Upper lobe of left lung (tissue), 6 donors: ENCODE data around the gene PPFIA2. TPM values are rescaled to one million over a fixed set of nuclear protein-coding genes. Genes with fewer than 3 reads are reported as not detected.

Experiments used
- ATAC-seq, 2 donors: fragments of 200-7000 bp; cut with Tn5 transposase; one replicate each; pipeline ENCODE4 v1.9.1; 2022; ENCODE audit warnings: mild to moderate bottlenecking in 2 of 2, moderate library complexity in 2 of 2; ENCODE audit not compliant: low FRiP score in 2 of 2
- DNase-seq, 2 donors: peaks; one replicate each; pipeline ENCODE4 v3.0.0-alpha.2; 2019 to 2020
- H3K27ac ChIP-seq, 4 donors: fragments of 200-600 bp; sonication (generic); one replicate each; pipeline ENCODE4 v1.5.1; 2016 to 2019
- H3K27me3 ChIP-seq, 4 donors: fragments of 200-600 bp; sonication (generic); one replicate each; pipeline ENCODE4 v1.5.1; 2017 to 2019
- H3K36me3 ChIP-seq, 4 donors: fragments of 200-600 bp; sonication (generic); one replicate each; pipeline ENCODE4 v1.5.1; 2016 to 2019
- H3K4me1 ChIP-seq, 4 donors: fragments of 200-600 bp; sonication (generic); one replicate each; pipeline ENCODE4 v1.5.1; 2018 to 2019
- H3K4me3 ChIP-seq, 4 donors: fragments of 200-600 bp; sonication (generic); one replicate each; pipeline ENCODE4 v1.5.1; 2017 to 2019; ENCODE audit warnings: mild to moderate bottlenecking in 2 of 4, moderate library complexity in 1 of 4
- H3K9me3 ChIP-seq, 4 donors: fragments of 200-600 bp; sonication (generic); one replicate each; pipeline ENCODE4 v1.5.1; 2018 to 2019
- CTCF ChIP-seq, 6 experiments: fragments of 450-650 bp in 4 of 6; fragments of 200-600 bp in 2 of 6; sonication (generic) in 2 of 6; IDR thresholded peaks; one replicate each; pipeline ENCODE4 v1.5.1; 2016 to 2019; ENCODE audit warnings: antibody characterized with exemption in 6 of 6
- EP300 ChIP-seq, 4 donors: sonication (generic); formaldehyde crosslinking; IDR thresholded peaks; one replicate each; pipeline ENCODE4 v1.5.1; 2017; ENCODE audit warnings: antibody characterized with exemption in 4 of 4, control low read depth in 2 of 4
- POLR2A ChIP-seq, 4 donors: fragments of 450-650 bp; IDR thresholded peaks; one replicate each; pipeline ENCODE4 v1.5.1; 2016 to 2017; ENCODE audit warnings: antibody characterized with exemption in 4 of 4, mild to moderate bottlenecking in 2 of 4
- POLR2AphosphoS5 ChIP-seq, 2 donors: sonication (generic); formaldehyde crosslinking; IDR thresholded peaks; one replicate each; pipeline ENCODE4 v1.5.1; 2017; ENCODE audit warnings: antibody characterized with exemption in 2 of 2
- WGBS, 2 donors: methylation state at CpG; one replicate each; pipeline ENCODE4 v1.1.5; 2017 to 2018; 5-methylcytosine and 5-hydroxymethylcytosine counted together
- total RNA-seq, 6 donors: library from RNA; depleted of rRNA in 4 of 6; stranded (reverse); fragments of >200 nt in 4 of 6; gene quantifications; one replicate each; pipeline versions ENCODE4 v1.1.0 to v1.2.1, GENCODE V29; 2016 to 2021
- donor health status: DM: no; HTN: no; CAD: no; lungs with moderate emphysema.
- donor health status: DM: no; HTN: yes; CAD: no; lungs with severe emphysema.

PPFIA2 gene
- total RNA-seq, 6 donors from 2014 or later: 1.3 to 7.3 (median 2.6) TPM

GRCh38 chr12:81492131-81492720 is 266.9 kb downstream of the PPFIA2 start:
- ATAC-seq: no peak
- WGBS, 2 donors: 58 to 60% methylated on average over 2 of the region's 2 CpGs
- H3K27me3 ChIP-seq: no peaks in the 10 kb centered on the region

GRCh38 chr12:81472934-81473333 is 286.2 kb downstream of the PPFIA2 start:
- H3K27ac ChIP-seq: no peak overlapping the region
- ATAC-seq (no peak), DNase-seq (no peak)
- no peak overlapping the region for H3K4me3 ChIP-seq
- no peaks in the 10 kb centered on the region for H3K36me3 ChIP-seq
- H3K27me3 ChIP-seq: no peaks in the 10 kb centered on the region
- WGBS, 2 donors: 88 to 92% methylated on average over 5 of the region's 5 CpGs
- TF ChIP-seq POLR2AphosphoS5 (IDR thresholded peaks at IDR 0.05) (no peak), POLR2A (IDR thresholded peaks at IDR 0.05) (no peak), EP300 (IDR thresholded peaks at IDR 0.05) (no peak), CTCF (IDR thresholded peaks at IDR 0.05) (no peak)
- H3K4me1 ChIP-seq: no peaks in the 10 kb centered on the region
- H3K9me3 ChIP-seq: no peaks in the 10 kb centered on the region

More at GRCh38 chr12:81492131-81492720, 266.9 kb downstream of the PPFIA2 start:
- DNase-seq: no peak
- no peak overlapping the region for H3K4me3 ChIP-seq
- H3K4me1 ChIP-seq: no peaks in the 10 kb centered on the region
- H3K36me3 ChIP-seq: no peaks in the 10 kb centered on the region
- no peaks in the 10 kb centered on the region for H3K9me3 ChIP-seq
- TF ChIP-seq EP300 (IDR thresholded peaks at IDR 0.05) (no peak), CTCF (IDR thresholded peaks at IDR 0.05) (no peak), POLR2AphosphoS5 (IDR thresholded peaks at IDR 0.05) (no peak), POLR2A (IDR thresholded peaks at IDR 0.05) (no peak)
- H3K27ac ChIP-seq: no peak overlapping the region

- no peak for TF ChIP-seq POLR2AphosphoS5 (IDR thresholded peaks at IDR 0.05)
- TF ChIP-seq POLR2A (IDR thresholded peaks at IDR 0.05): no peak
- no peak for TF ChIP-seq CTCF (IDR thresholded peaks at IDR 0.05)
- no peak for TF ChIP-seq EP300 (IDR thresholded peaks at IDR 0.05)
- ATAC-seq: no peak
- H3K36me3 ChIP-seq: no peaks in the 10 kb centered on the region
- no peak for DNase-seq
- no peak overlapping the region for H3K27ac ChIP-seq
- no peaks in the 10 kb centered on the region for H3K9me3 ChIP-seq
- H3K27me3 ChIP-seq: no peaks in the 10 kb centered on the region
- no peaks in the 10 kb centered on the region for H3K4me1 ChIP-seq
- 55 to 61% methylated on average over 1 of the region's 1 CpG for WGBS, 2 donors
- no peak overlapping the region for H3K4me3 ChIP-seq
Measured at GRCh38 chr12:81470923-81471322, 288.2 kb downstream of the PPFIA2 start.

GRCh38 chr12:81468206-81468605 is 290.9 kb downstream of the PPFIA2 start:
- ATAC-seq (no peak), DNase-seq (no peak)
- TF ChIP-seq EP300 (IDR thresholded peaks at IDR 0.05): no peak
- no peak for TF ChIP-seq POLR2A (IDR thresholded peaks at IDR 0.05)
- TF ChIP-seq POLR2AphosphoS5 (IDR thresholded peaks at IDR 0.05): no peak
- no peak for TF ChIP-seq CTCF (IDR thresholded peaks at IDR 0.05)
- no peaks in the 10 kb centered on the region for H3K4me1 ChIP-seq
- no peak overlapping the region for H3K4me3 ChIP-seq
- 60 to 72% methylated on average over 2 of the region's 2 CpGs for WGBS, 2 donors
- H3K9me3 ChIP-seq: no peaks in the 10 kb centered on the region
- no peaks in the 10 kb centered on the region for H3K27me3 ChIP-seq
- H3K27ac ChIP-seq: no peak overlapping the region
- H3K36me3 ChIP-seq: no peaks in the 10 kb centered on the region

- no peaks in the 10 kb centered on the region for H3K36me3 ChIP-seq
- no peaks in the 10 kb centered on the region for H3K4me1 ChIP-seq
- H3K9me3 ChIP-seq: no peaks in the 10 kb centered on the region
- H3K4me3 ChIP-seq: no peak overlapping the region
- TF ChIP-seq CTCF (IDR thresholded peaks at IDR 0.05) (no peak), POLR2A (IDR thresholded peaks at IDR 0.05) (no peak), EP300 (IDR thresholded peaks at IDR 0.05) (no peak), POLR2AphosphoS5 (IDR thresholded peaks at IDR 0.05) (no peak)
- no peak for DNase-seq
- no peaks in the 10 kb centered on the region for H3K27me3 ChIP-seq
- no peak overlapping the region for H3K27ac ChIP-seq
- WGBS, 2 donors: 88 to 93% methylated on average over 3 of the region's 3 CpGs
- no peak for ATAC-seq
Measured at GRCh38 chr12:81465876-81466275, 293.3 kb downstream of the PPFIA2 start.
